Measurements from ENCODE around the gene SLC6A7. TPM values are rescaled to one million over a fixed set of nuclear protein-coding genes. Genes with fewer than 3 reads are reported as not detected.

SLC6A7 gene
- total RNA-seq, 2 experiments from 2014 or later: not detected

GRCh38 chr5:150243590-150243989 is 53.7 kb downstream of the SLC6A7 start:
- Mint-ChIP-seq H3K27me3 (no peaks in the 10 kb centered on the region), H3K27ac (no peak overlapping the region), H3K36me3 (ENCODE audit: low read depth) (no peaks in the 10 kb centered on the region), H3K4me3 (no peak overlapping the region), H3K9me3 (no peaks in the 10 kb centered on the region), H3K4me1 (ENCODE audit: low read depth) (no peaks in the 10 kb centered on the region)
- TF ChIP-seq, protein P1, sequence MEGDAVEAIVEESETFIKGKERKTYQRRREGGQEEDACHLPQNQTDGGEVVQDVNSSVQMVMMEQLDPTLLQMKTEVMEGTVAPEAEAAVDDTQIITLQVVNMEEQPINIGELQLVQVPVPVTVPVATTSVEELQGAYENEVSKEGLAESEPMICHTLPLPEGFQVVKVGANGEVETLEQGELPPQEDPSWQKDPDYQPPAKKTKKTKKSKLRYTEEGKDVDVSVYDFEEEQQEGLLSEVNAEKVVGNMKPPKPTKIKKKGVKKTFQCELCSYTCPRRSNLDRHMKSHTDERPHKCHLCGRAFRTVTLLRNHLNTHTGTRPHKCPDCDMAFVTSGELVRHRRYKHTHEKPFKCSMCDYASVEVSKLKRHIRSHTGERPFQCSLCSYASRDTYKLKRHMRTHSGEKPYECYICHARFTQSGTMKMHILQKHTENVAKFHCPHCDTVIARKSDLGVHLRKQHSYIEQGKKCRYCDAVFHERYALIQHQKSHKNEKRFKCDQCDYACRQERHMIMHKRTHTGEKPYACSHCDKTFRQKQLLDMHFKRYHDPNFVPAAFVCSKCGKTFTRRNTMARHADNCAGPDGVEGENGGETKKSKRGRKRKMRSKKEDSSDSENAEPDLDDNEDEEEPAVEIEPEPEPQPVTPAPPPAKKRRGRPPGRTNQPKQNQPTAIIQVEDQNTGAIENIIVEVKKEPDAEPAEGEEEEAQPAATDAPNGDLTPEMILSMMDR (IDR thresholded peaks at IDR 0.05): no peak
- DNase-seq: no peak
- ATAC-seq: no peak
- POLR2A ChIA-PET: interaction anchor here (0.6 kb wide), 1 partner anchor 42 kb away, joined by 4 read pairs; no protein-coding TSS in a partner anchor
- intact Hi-C loops (cut with micrococcal nuclease): no loop called here
- CTCF ChIA-PET: no interaction called here

DNA sequence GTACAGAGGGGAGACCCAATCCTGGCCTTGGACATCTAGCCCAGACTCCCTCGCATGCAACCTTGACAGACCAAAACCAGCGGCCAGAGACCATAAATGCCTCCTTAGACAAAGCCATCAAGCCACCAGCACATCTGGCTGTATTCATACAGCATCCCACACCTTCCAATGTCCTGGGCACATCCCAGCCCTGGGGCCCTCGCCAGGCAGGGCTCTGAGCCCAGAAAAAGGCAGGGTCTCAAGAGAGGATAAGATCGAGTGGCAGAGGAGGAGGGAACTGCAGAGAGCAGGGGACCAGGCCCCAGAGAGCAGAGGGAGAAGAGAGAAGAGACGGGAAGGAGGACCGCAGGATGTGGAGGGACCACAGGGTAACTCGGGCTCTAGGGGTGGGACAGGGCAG is 54.3 kb downstream of the SLC6A7 start:
- H3K27me3 Mint-ChIP-seq: no peaks in the 10 kb centered on the region
- POLR2A ChIA-PET: interaction anchor here (0.6 kb wide), 1 partner anchor 43 kb away, joined by 4 read pairs; no protein-coding TSS in a partner anchor
- no peaks in the 10 kb centered on the region for H3K4me1 Mint-ChIP-seq (ENCODE audit: low read depth)
- CTCF ChIA-PET: no interaction called here
- TF ChIP-seq, protein P1 (IDR thresholded peaks at IDR 0.05): no peak
- ATAC-seq (no peak), DNase-seq (no peak)
- H3K27ac Mint-ChIP-seq: no peak overlapping the region
- H3K4me3 Mint-ChIP-seq: no peak overlapping the region
- no peaks in the 10 kb centered on the region for H3K9me3 Mint-ChIP-seq
- H3K36me3 Mint-ChIP-seq (ENCODE audit: low read depth): no peaks in the 10 kb centered on the region
- intact Hi-C loops (cut with micrococcal nuclease): no loop called here

DNA sequence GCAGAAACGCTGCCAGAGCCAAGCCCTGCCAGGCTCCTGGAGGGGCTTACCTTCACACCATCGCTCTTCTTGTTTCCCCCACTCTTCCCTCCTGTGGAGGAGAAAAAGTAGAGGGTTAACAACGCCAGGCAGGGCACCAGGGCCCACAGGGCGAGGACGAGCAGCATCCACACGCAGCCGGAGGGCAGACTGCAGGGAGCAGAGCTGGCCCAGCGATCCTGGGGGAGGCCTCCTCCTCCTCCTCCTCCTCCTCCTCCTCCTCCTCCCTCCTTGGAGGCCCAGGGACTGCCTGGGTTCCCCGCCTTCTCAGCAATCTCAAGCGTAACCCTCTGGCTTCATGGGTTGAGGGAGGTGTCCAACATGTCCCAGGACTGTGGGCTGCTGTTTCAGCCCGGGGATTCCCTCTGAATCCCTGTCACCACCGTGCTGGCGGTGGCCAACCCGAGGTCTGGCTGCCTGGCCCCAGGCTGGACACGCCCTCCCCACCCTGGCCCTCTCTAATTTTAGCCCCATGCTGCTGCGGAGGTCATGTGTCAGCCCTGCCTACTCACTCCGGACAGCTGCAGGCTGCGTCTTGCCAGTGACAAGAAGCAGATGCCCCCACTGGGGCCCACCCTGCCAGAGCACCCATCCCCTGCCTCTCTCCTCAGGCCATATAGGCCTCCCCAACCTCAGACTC is 55.4 kb downstream of the SLC6A7 start:
- Mint-ChIP-seq H3K4me1 (ENCODE audit: low read depth) (no peaks in the 10 kb centered on the region), H3K9me3 (no peaks in the 10 kb centered on the region), H3K4me3 (no peak overlapping the region), H3K27me3 (no peaks in the 10 kb centered on the region), H3K36me3 (ENCODE audit: low read depth) (no peaks in the 10 kb centered on the region), H3K27ac (no peak overlapping the region)
- ChIA-PET CTCF (no interaction called here), POLR2A (no interaction called here)
- ATAC-seq (no peak), DNase-seq (no peak)
- TF ChIP-seq, protein P1 (IDR thresholded peaks at IDR 0.05): no peak
- intact Hi-C loops (cut with micrococcal nuclease): no loop called here

DNA sequence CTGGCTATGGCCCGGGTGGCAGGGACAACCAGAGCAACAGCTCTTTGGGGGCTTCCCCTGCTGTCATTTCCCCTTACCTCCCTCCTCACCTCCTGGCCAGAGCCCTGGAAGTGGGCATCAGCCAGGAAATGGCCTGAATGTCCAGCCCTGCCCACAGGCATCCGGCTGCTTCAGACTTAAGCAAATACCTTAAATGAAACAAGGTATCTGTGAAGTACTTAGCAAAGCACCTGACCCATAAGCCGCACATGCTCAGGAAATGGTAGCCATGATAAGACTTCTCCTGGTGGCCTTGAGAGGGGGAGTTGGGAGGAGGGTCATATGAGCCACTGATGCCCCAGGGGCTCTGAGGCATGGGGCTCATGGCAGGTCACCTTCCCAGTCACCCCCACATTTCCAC is 55.9 kb downstream of the SLC6A7 start:
- intact Hi-C loops (cut with micrococcal nuclease): no loop called here
- Mint-ChIP-seq H3K4me3 (no peak overlapping the region), H3K4me1 (ENCODE audit: low read depth) (no peaks in the 10 kb centered on the region), H3K9me3 (no peaks in the 10 kb centered on the region), H3K27me3 (no peaks in the 10 kb centered on the region), H3K36me3 (ENCODE audit: low read depth) (no peaks in the 10 kb centered on the region), H3K27ac (no peak overlapping the region)
- ATAC-seq (no peak), DNase-seq (no peak)
- ChIA-PET POLR2A (no interaction called here), CTCF (no interaction called here)
- TF ChIP-seq, protein P1 (IDR thresholded peaks at IDR 0.05): no peak

- intact Hi-C loops (cut with micrococcal nuclease): no loop called here
- CTCF ChIA-PET: no interaction called here
- H3K36me3 Mint-ChIP-seq (ENCODE audit: low read depth): no peaks in the 10 kb centered on the region
- POLR2A ChIA-PET: no interaction called here
- DNase-seq (no peak), ATAC-seq (no peak)
- no peak overlapping the region for H3K4me3 Mint-ChIP-seq
- TF ChIP-seq, protein P1 (IDR thresholded peaks at IDR 0.05): no peak
- H3K4me1 Mint-ChIP-seq (ENCODE audit: low read depth): no peaks in the 10 kb centered on the region
- H3K9me3 Mint-ChIP-seq: no peaks in the 10 kb centered on the region
- no peak overlapping the region for H3K27ac Mint-ChIP-seq
- H3K27me3 Mint-ChIP-seq: no peaks in the 10 kb centered on the region
Measured at GRCh38 chr5:150246429-150246828, 56.6 kb downstream of the SLC6A7 start.

All from activated CD8-positive, alpha-beta T cell treated with anti-CD3 and anti-CD28 coated beads for 36 hours (primary cell).